Retinal pigment epithelial cell (primary cell): Measurements from ENCODE around the gene PBX4.

Source experiments
- DNase-seq: peaks from one replicate; pipeline ENCODE4 v3.0.0-alpha.2; 2010; ENCODE audit warnings: low read depth
- H3K4me3 ChIP-seq: 2 replicates; pipeline ENCODE4 v1.5.1; 2011; ENCODE audit warnings: mild to moderate bottlenecking, low read length, control low read depth, moderate library complexity
- TF ChIP-seq, protein P1 (sequence below): conservative IDR thresholded peaks from 2 replicates; pipeline ENCODE4 v1.5.1; 2011; ENCODE audit warnings: low read depth, low read length, control low read depth, inconsistent platforms

Gene PBX4

DNA sequence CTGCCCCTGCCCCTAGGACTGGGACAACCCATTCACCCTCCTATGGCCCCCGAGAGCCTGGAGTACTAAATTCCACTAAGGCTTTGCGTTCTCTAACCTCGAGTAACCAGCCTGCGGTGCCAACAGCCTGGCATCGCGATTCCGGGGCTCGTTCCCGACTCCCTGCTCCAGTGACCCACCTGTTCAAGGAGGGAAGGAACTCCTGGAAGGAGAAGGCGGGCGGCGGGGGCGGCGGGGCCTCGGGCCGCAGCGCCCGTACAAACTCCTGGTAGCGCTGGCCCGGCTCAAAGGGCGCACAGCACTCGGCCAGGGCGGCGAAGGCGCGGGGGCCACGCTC lies 18.7 kb upstream of the PBX4 start:
- TF ChIP-seq, protein P1, sequence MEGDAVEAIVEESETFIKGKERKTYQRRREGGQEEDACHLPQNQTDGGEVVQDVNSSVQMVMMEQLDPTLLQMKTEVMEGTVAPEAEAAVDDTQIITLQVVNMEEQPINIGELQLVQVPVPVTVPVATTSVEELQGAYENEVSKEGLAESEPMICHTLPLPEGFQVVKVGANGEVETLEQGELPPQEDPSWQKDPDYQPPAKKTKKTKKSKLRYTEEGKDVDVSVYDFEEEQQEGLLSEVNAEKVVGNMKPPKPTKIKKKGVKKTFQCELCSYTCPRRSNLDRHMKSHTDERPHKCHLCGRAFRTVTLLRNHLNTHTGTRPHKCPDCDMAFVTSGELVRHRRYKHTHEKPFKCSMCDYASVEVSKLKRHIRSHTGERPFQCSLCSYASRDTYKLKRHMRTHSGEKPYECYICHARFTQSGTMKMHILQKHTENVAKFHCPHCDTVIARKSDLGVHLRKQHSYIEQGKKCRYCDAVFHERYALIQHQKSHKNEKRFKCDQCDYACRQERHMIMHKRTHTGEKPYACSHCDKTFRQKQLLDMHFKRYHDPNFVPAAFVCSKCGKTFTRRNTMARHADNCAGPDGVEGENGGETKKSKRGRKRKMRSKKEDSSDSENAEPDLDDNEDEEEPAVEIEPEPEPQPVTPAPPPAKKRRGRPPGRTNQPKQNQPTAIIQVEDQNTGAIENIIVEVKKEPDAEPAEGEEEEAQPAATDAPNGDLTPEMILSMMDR: no peak
- H3K4me3 ChIP-seq: no peak overlapping the region
- DNase-seq: no peak

- TF ChIP-seq, protein P1: no peak
- no peak for DNase-seq
- no peak overlapping the region for H3K4me3 ChIP-seq
Measured at GRCh38 chr19:19636573-19637185, 18.2 kb upstream of the PBX4 start.

DNA sequence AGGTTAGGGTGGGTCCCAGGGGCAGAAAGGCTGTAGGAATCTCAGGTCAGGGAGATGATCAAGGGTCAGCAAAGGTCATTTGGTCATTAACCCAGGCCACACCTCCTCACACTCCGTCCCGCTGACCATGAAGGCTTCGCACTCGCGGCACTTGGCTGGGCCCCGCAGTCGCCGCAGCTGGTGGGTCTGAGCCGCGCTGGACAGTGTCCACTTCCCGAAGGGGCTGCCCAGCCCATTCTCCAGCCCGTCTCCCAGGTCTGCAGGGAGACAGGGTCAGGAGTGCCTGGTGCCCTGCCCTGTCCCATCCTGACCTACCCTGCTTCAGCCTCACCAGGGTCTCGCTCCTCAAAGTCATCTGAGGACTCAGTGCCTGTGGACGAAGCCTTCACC lies 16.8 kb upstream of the PBX4 start:
- TF ChIP-seq, protein P1: no peak
- no peak overlapping the region for H3K4me3 ChIP-seq
- DNase-seq: no peak

- TF ChIP-seq, protein P1: no peak
- no peak for DNase-seq
- no peak overlapping the region for H3K4me3 ChIP-seq
Measured at GRCh38 chr19:19634516-19635312, 16.2 kb upstream of the PBX4 start.

DNA sequence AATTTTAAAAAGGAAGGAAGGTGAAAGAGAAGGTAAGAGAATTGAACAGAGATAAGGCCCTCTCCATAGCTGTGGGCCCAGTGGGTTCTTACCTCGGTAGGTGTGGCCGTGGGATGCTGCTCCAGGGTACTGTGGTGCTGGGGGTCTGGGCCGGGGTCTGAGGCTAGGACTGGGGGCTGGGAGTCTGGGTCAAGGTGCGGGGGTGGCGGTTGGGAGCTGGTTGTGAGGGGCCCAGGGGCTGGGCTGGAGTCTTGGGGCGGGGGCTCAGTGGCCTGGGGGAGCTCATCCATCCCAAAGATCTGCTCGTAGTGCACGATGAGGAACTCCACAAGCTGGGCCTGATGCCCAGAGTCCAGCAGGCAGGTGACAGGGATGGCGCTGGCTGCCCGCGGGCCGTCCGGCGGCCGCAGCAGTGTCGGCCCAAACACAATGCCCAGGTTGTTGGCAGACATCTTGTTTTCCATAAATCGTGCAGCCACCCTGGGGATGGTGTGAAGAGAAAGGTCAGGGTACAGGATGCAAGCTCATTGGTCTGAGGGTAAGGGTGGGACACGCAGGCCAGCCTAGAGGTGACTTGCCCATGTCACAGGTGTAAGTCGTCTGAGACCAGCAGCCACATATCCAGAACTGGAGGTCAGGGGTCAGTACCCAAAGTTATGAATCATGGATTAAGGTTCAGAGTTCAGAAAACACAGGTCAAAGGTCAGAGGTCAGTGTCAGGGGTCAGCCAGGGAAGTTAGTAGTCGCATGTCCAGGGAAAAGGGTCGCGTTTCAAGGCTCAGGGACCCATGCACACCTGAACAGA lies 15.4 kb upstream of the PBX4 start:
- TF ChIP-seq, protein P1: no peak
- no peak overlapping the region for H3K4me3 ChIP-seq
- no peak for DNase-seq

DNA sequence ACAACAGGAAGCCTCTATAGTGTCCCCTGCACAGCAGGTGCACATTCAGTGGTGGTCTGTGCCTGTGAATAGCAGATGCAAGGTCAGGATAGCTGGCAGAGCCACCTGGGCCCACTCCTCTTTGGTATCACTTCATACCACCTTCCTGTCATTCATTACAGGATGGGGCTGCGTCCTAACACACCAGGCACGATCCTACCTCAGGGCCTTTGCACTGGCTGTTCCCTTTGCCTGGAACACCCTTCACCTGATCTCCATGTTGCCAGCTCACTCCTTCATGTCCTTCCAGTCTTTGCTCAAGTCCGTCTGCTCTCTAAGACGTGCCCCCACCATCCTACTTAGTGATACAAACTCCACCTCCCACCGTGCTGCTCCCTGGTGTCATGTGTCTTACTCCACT lies 14.2 kb upstream of the PBX4 start:
- TF ChIP-seq, protein P1: no peak
- no peak for DNase-seq
- H3K4me3 ChIP-seq: no peak overlapping the region

DNA sequence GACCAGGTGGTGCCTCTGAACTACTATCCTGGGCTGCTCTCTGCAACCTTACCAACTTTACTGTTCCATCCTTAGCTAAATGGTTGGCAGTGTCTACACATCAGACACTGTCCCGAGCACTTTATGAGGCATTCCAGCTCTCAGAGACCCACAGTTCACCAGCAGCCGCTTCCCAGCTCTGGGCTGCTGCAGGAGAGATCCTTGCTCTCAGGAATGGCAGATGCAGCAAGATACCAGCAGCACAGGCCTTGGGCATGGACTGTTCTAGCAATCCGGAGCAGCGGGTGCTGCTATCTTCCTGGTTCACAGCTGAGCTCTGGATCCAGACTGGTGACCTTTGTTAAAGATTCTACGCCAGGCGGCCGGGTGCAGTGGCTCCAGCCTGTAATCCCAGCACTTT lies 12.9 kb upstream of the PBX4 start:
- TF ChIP-seq, protein P1: no peak
- DNase-seq: no peak
- no peak overlapping the region for H3K4me3 ChIP-seq
